Neuronal stem cell (in vitro differentiated cells): ENCODE results near the gene CDKL1.

Experiments used
- DNase-seq: peaks from one replicate; pipeline ENCODE4 v3.0.0-alpha.2; 2013; ENCODE audit warnings: low spot score
- H2AFZ ChIP-seq: one replicate; pipeline ENCODE4 v1.6.1; 2013; ENCODE audit warnings: mild to moderate bottlenecking, low read length, inconsistent platforms
- H2AK5ac ChIP-seq: 2 replicates; pipeline ENCODE4 v1.6.1; 2013; ENCODE audit warnings: low read depth, mild to moderate bottlenecking, inconsistent platforms, low read length, moderate library complexity, mixed read lengths
- H2BK120ac ChIP-seq: 2 replicates; pipeline ENCODE4 v1.6.1; 2013; ENCODE audit warnings: low read depth, mild to moderate bottlenecking, inconsistent platforms, low read length, moderate library complexity, mixed read lengths
- H2BK12ac ChIP-seq: one replicate; pipeline ENCODE4 v1.6.1; 2013; ENCODE audit warnings: low read length, inconsistent platforms
- H2BK15ac ChIP-seq: 2 replicates; pipeline ENCODE4 v1.6.1; 2013; ENCODE audit warnings: mild to moderate bottlenecking, low read length, inconsistent platforms, mixed read lengths
- H2BK5ac ChIP-seq: one replicate; pipeline ENCODE4 v1.6.1; 2013; ENCODE audit warnings: inconsistent platforms, mild to moderate bottlenecking, low read length, moderate library complexity
- H3K14ac ChIP-seq: one replicate; pipeline ENCODE4 v1.6.1; 2013; ENCODE audit warnings: low read length, inconsistent platforms
- H3K18ac ChIP-seq: 2 replicates; pipeline ENCODE4 v1.6.1; 2013; ENCODE audit warnings: low read length, inconsistent platforms
- H3K23ac ChIP-seq: 2 replicates; pipeline ENCODE4 v1.6.1; 2013; ENCODE audit warnings: low read depth, mild to moderate bottlenecking, mixed read lengths, low read length, inconsistent platforms; ENCODE audit not compliant: poor library complexity
- H3K27ac ChIP-seq: replicated peaks from 3 replicates; pipeline ENCODE4 v1.5.1; 2013; ENCODE audit warnings: low read length, inconsistent platforms
- H3K27me3 ChIP-seq, 3 experiments: 2 replicates each; pipeline ENCODE4 v1.6.1; 2013; ENCODE audit warnings: low read length in 3 of 3, mild to moderate bottlenecking in 2 of 3, inconsistent platforms in 1 of 3, low read depth in 1 of 3, mixed read lengths in 1 of 3, moderate library complexity in 1 of 3; ENCODE audit not compliant: control insufficient read depth in 3 of 3, insufficient read depth in 3 of 3
- H3K36me3 ChIP-seq, 2 donors: replicated peaks in 1 of 2; 2 replicates each; pipeline ENCODE4 v1.6.1; 2013; ENCODE audit warnings: low read length in 2 of 2; ENCODE audit not compliant: control insufficient read depth in 2 of 2, insufficient read depth in 2 of 2
- H3K4ac ChIP-seq: 2 replicates; pipeline ENCODE4 v1.6.1; 2013; ENCODE audit warnings: inconsistent platforms, mild to moderate bottlenecking, low read length, moderate library complexity
- H3K4me1 ChIP-seq, 2 donors: 1 replicate in 1 of 2; 2 replicates in 1 of 2; pipeline ENCODE4 v1.6.1; 2013; ENCODE audit warnings: low read length in 2 of 2, low read depth in 1 of 2; ENCODE audit not compliant: control insufficient read depth in 2 of 2, insufficient read depth in 1 of 2
- H3K4me2 ChIP-seq: one replicate; pipeline ENCODE4 v1.6.1; 2013; ENCODE audit warnings: mild to moderate bottlenecking, low read length, inconsistent platforms; ENCODE audit not compliant: insufficient read depth, poor library complexity, severe bottlenecking
- H3K4me3 ChIP-seq, 2 donors: 2 replicates each; pipeline ENCODE4 v1.5.1; 2013; ENCODE audit warnings: low read length in 2 of 2, mild to moderate bottlenecking in 2 of 2, inconsistent platforms in 1 of 2, moderate library complexity in 1 of 2
- H3K79me1 ChIP-seq: one replicate; pipeline ENCODE4 v1.6.1; 2013; ENCODE audit warnings: low read depth, mild to moderate bottlenecking, inconsistent platforms, low read length, moderate library complexity
- H3K9ac ChIP-seq: one replicate; pipeline ENCODE4 v1.6.1; 2013; ENCODE audit warnings: mild to moderate bottlenecking, low read depth, low read length, inconsistent platforms; ENCODE audit not compliant: poor library complexity
- H3K9me3 ChIP-seq, 2 donors: replicated peaks in 1 of 2; 2 replicates each; pipeline versions ENCODE3 to v1.6.1; 2013; ENCODE audit warnings: low read length in 2 of 2, mild to moderate bottlenecking in 2 of 2, inconsistent platforms in 1 of 2, low read depth in 1 of 2, mixed read lengths in 1 of 2, moderate library complexity in 1 of 2; ENCODE audit not compliant: control insufficient read depth in 2 of 2, insufficient read depth in 1 of 2
- H4K8ac ChIP-seq: one replicate; pipeline ENCODE4 v1.6.1; 2013; ENCODE audit warnings: low read depth, mild to moderate bottlenecking, inconsistent platforms, low read length, moderate library complexity
- H4K91ac ChIP-seq: one replicate; pipeline ENCODE4 v1.6.1; 2013; ENCODE audit warnings: low read length, low read depth, mild to moderate bottlenecking, inconsistent platforms; ENCODE audit not compliant: poor library complexity
- WGBS, 2 donors: extraction: QIAGEN DNeasy Blood & Tissue Kit; methylation state at CpG; one replicate each; pipeline ENCODE4 v1.1.7; 2013; ENCODE audit warnings: missing lambda C conversion rate in 2 of 2, mixed read lengths in 1 of 2; ENCODE audit not compliant: insufficient read length in 2 of 2, insufficient replicate concordance in 1 of 2; ENCODE audit errors: extremely low coverage in 2 of 2; 5-methylcytosine and 5-hydroxymethylcytosine counted together

Gene CDKL1

GRCh38 chr14:50425105-50425504 is 28.4 kb upstream of the CDKL1 start:
- H2BK5ac ChIP-seq: no peak overlapping the region
- H3K79me1 ChIP-seq: no peaks in the 10 kb centered on the region
- no peak overlapping the region for H4K8ac ChIP-seq
- WGBS, 2 donors: no CpG with 5 or more reads among the region's 2 CpGs
- H3K18ac ChIP-seq: no peak overlapping the region
- H3K4me1 ChIP-seq: no peaks in the 10 kb centered on the region
- no peaks in the 10 kb centered on the region for H3K27me3 ChIP-seq
- H3K9ac ChIP-seq: no peak overlapping the region
- H4K91ac ChIP-seq: no peak overlapping the region
- no peak overlapping the region for H2AK5ac ChIP-seq
- H2BK120ac ChIP-seq: no peak overlapping the region
- no peak overlapping the region for H3K4me2 ChIP-seq
- H3K23ac ChIP-seq: no peak overlapping the region
- peaks cover 6 to 96% of the 10 kb centered on the region in 2 donors for H3K36me3 ChIP-seq
- H3K4me3 ChIP-seq: no peak overlapping the region
- peaks cover 0 to 2% of the 10 kb centered on the region in 2 donors for H3K9me3 ChIP-seq
- H2BK15ac ChIP-seq: no peak overlapping the region
- no peak overlapping the region for H2BK12ac ChIP-seq
- no peak overlapping the region for H3K14ac ChIP-seq
- no peak overlapping the region for H3K27ac ChIP-seq
- H3K4ac ChIP-seq: no peak overlapping the region
- DNase-seq: no peak
- H2AFZ ChIP-seq: no peak overlapping the region

- H3K79me1 ChIP-seq: no peaks in the 10 kb centered on the region
- no peak overlapping the region for H4K91ac ChIP-seq
- no peak overlapping the region for H3K4me3 ChIP-seq
- H2BK120ac ChIP-seq: no peak overlapping the region
- no peak overlapping the region for H3K27ac ChIP-seq
- no peak overlapping the region for H3K4ac ChIP-seq
- no peak overlapping the region for H3K14ac ChIP-seq
- no peaks in the 10 kb centered on the region for H3K27me3 ChIP-seq
- H3K4me1 ChIP-seq: no peaks in the 10 kb centered on the region
- H3K23ac ChIP-seq: no peak overlapping the region
- H3K36me3 ChIP-seq: peaks cover 6 to 99% of the 10 kb centered on the region in 2 donors
- no CpG with 5 or more reads among the region's 3 CpGs for WGBS, 2 donors
- H3K18ac ChIP-seq: no peak overlapping the region
- H3K9me3 ChIP-seq: peaks cover 0 to 6% of the 10 kb centered on the region in 2 donors
- H3K4me2 ChIP-seq: no peak overlapping the region
- no peak for DNase-seq
- no peak overlapping the region for H2BK5ac ChIP-seq
- no peak overlapping the region for H3K9ac ChIP-seq
- H4K8ac ChIP-seq: no peak overlapping the region
- no peak overlapping the region for H2AK5ac ChIP-seq
- H2BK12ac ChIP-seq: no peak overlapping the region
- H2AFZ ChIP-seq: no peak overlapping the region
- H2BK15ac ChIP-seq: no peak overlapping the region
Measured at GRCh38 chr14:50423529-50423928, 26.8 kb upstream of the CDKL1 start.

DNA sequence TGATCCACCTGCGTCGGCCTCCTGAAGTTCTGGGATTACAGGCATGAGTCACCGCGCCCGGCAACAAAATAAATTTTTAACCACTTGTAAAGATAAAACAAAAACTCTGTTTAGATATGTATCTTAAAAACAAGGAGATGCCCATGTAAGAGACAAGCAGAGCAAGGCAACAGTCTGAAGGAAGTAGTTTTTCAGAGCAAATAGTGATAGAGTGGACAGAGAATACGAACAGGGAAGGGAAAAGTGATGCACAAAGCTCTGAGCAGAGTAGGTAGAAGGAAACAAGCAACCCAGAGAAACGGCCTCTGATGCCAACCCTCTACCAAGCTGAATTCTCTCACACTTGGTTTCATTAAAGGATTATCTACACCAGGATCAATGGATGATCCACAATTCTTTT is 24.8 kb upstream of the CDKL1 start:
- no peak overlapping the region for H3K9ac ChIP-seq

DNA sequence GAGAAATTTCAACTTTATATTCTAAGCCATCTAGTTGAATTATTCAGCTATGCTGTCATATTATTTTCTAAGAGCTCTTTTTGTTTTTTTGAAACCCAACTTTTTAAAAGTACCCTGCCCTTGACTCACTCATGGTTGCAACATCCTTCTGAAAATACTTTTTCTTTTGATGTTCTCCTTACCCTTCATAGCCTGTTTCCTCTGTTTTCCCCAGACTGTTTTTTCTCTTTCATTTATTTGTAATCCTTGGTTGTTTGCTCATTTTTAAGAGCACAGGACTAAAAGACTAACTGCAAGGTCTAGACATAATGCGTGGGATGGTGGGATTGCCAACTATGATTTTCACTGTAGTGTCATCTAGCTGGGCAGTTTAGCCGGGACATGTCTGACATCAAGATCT is 21.2 kb upstream of the CDKL1 start:
- Histone ChIP-seq H3K27me3 (no peaks in the 10 kb centered on the region), H3K4me2 (no peak overlapping the region), H3K18ac (no peak overlapping the region), H3K23ac (no peak overlapping the region), H2BK5ac (no peak overlapping the region), H4K91ac (no peak overlapping the region), H3K9me3 (peaks cover 8 to 37% of the 10 kb centered on the region in 2 donors), H3K79me1 (no peaks in the 10 kb centered on the region), H3K4me3 (no peak overlapping the region), H3K4ac (no peak overlapping the region), H3K14ac (no peak overlapping the region), H3K36me3 (peaks cover 15 to 82% of the 10 kb centered on the region in 2 donors), H2AFZ (no peak overlapping the region), H4K8ac (no peak overlapping the region), H2AK5ac (no peak overlapping the region), H3K4me1 (no peaks in the 10 kb centered on the region), H2BK15ac (no peak overlapping the region), H2BK12ac (no peak overlapping the region), H3K27ac (no peak overlapping the region), H3K9ac (no peak overlapping the region), H2BK120ac (no peak overlapping the region)
- WGBS, 2 donors: no CpG with 5 or more reads among the region's 2 CpGs
- DNase-seq: no peak

More for the DNA sequence above, 24.8 kb upstream of the CDKL1 start:
- Histone ChIP-seq H3K4ac (no peak overlapping the region), H2BK15ac (no peak overlapping the region), H2AFZ (no peak overlapping the region), H3K4me3 (no peak overlapping the region), H3K18ac (no peak overlapping the region), H3K4me1 (no peaks in the 10 kb centered on the region), H3K79me1 (no peaks in the 10 kb centered on the region), H3K27me3 (no peaks in the 10 kb centered on the region), H3K4me2 (no peak overlapping the region), H4K91ac (no peak overlapping the region), H2BK12ac (no peak overlapping the region), H2BK5ac (no peak overlapping the region), H2BK120ac (no peak overlapping the region), H3K9me3 (peaks cover 1 to 25% of the 10 kb centered on the region in 2 donors), H2AK5ac (no peak overlapping the region), H3K27ac (no peak overlapping the region), H3K14ac (no peak overlapping the region), H4K8ac (no peak overlapping the region), H3K23ac (no peak overlapping the region), H3K36me3 (peaks cover 12 to 99% of the 10 kb centered on the region in 2 donors)
- WGBS, 2 donors: no CpG with 5 or more reads among the region's 7 CpGs
- no peak for DNase-seq
